ENCODE measurements around the gene SLC16A11.

SLC16A11 gene

GRCh38 chr17:7025245-7025644, 18.6 kb downstream of the SLC16A11 start:
- no peak for DNase-seq (ENCODE audit: low spot score)

DNA sequence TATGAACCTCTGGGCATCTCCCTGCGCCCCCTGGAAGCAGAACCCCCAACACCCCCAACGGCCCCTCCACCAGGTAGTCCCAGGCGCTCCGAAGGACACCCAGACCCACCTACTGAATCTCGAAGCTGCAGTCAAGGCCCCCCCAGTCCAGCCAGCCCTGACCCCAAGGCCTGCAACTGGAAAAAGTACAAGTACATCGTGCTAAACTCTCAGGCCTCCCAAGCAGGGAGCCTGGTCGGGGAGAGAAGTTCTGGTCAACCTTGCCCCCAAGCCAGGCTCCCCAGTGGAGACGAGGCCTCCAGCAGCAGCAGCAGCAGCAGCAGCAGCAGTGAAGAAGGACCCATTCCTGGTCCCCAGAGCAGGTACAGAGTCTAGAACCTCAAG, 19.5 kb downstream of the SLC16A11 start:
- no peak for DNase-seq (ENCODE audit: low spot score)

DNA sequence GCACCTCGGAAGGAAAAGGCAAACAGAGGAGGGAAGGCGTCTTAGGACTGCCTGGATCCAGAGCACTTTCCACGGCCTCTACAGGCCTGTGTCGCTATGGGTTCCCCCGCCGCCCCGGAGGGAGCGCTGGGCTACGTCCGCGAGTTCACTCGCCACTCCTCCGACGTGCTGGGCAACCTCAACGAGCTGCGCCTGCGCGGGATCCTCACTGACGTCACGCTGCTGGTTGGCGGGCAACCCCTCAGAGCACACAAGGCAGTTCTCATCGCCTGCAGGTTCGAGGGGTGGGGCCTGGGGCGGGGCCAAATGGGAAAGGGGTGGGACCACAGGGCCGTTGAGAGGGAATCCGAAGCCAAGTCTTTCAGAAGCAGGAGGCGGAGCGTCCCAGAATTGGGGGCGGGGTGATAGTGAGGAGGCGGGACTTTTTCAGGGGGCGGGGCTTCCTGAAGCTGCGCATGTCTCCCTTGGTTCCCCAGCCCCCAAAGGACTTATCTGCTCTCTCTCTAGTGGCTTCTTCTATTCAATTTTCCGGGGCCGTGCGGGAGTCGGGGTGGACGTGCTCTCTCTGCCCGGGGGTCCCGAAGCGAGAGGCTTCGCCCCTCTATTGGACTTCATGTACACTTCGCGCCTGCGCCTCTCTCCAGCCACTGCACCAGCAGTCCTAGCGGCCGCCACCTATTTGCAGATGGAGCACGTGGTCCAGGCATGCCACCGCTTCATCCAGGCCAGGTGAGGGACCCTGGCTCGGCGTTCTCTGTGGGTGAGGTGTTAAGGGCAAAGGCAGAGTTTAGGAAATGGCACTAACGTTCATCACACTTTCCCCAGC, 20.1 kb downstream of the SLC16A11 start:
- DNase-seq (ENCODE audit: low spot score), result peak; percentile 94

DNA sequence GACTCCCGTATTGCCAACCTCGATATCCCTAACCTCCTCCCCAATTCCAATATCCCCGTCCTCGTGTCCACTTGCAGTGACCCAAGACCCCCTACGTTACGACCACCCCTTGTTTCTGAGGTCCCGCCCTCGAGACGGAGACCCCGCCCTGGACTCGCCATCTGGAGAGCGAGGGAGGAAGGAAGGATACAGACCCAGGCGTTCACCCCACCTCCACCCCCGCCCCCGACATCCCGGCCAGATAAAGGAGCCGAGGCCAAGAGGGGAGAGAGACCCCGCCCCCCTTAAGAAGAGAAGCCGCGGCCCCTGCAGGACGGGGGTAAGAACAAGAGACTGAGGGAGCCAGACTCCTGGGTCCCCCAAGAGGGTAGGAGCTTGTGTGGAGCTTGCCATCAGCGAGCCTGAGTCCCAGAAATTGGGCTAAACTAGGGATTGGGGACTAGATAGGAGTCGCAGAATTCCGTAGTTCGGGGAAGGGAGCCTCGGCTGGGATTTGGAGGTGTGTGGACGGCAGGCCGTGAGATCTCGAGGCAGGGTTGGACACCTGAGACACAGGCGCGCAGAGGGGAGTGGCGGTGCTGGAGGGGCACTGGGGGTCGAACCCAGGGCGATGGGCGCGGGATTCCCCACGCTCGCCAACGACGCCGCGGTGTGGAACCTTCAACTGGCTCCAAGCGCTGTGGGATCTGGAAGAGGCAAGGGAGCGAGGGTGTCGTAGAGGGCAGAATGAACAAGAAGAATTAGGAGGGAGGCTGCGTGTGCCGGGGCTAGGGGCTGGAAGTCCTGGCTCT, 20.9 kb downstream of the SLC16A11 start, which contains the start of gene BCL6B:
BCL6B (plus strand) TSS at position 270 of the 791 bp plus-strand sequence. CDS start 622 bp downstream, outside the sequence.
- DNase-seq (ENCODE audit: low spot score), result no peak

- DNase-seq (ENCODE audit: low spot score), result peak; percentile 93
Measured at GRCh38 chr17:7021993-7022778, 21.7 kb downstream of the SLC16A11 start.

DNA sequence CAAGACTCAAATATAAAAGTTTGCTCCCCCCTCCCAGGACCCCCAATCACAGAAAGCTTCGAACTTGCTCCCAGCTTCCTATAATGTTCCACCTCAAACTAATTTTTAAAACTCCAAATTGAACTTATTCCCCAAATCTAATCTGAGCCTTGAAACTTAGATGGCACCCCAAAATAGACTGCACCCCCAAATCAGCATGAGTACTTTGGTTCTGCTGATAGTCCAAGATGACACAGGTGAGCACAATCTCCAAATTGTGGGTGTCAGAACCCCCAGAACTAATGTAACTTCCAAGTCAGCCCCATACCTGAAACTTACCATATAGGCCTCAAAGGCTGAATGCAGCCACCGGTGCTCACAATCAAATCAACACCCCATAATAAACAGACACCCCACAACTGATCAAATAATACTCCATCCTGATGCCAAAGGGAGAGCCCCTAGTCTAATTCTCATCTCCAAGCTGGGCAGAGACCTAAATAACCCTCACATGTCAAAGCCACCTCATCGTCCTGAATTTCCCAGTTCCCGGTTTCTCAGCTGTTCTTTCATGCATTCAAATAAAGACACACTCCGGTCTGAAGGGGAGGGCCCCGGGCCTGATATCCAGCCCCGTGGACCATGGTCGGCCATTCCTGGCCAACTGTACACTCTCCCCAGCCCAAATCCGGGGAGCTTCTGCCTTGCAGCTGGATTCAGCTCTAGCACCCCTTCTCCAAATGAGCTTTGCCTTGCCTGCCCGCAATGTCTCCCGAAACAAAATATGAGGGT, 22.8 kb downstream of the SLC16A11 start:
- no peak for DNase-seq (ENCODE audit: low spot score)

GRCh38 chr17:7019839-7020519, 23.9 kb downstream of the SLC16A11 start:
- DNase-seq (ENCODE audit: low spot score), result peak; percentile 66

GRCh38 chr17:7019367-7019766, 24.5 kb downstream of the SLC16A11 start:
- no peak for DNase-seq (ENCODE audit: low spot score)

DNA sequence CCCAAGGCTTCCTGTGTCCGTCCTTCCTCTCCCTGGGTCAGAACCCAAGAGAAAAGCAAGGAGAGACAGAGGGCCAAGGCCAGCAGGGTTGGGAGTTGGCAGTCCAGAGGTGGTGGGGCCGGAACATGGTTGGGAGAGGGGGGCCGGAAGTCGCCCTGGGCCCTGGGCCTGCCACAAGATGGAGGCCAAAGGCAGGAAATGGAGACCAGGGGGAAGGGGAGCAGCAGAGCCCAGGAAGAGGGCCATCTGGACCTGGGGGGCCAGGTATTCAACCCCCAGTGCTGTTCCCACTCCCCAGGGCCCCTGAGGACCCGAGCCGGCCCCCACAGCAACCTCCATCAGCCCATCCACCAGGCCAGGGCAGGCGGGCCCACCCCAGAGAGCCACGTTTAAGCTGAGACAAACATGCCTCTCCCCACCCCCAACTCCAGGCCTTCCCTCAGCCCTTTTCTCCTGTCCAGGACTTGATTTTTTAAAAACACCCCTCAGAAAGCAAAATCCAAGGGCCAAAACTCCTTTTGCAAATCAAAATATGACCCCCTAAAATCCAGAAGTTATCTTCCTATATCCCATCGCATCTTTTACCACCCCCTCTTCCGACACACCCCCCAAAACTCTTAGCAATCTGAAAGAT, 25.4 kb downstream of the SLC16A11 start:
- peak; percentile 72 for DNase-seq (ENCODE audit: low spot score)

DNA sequence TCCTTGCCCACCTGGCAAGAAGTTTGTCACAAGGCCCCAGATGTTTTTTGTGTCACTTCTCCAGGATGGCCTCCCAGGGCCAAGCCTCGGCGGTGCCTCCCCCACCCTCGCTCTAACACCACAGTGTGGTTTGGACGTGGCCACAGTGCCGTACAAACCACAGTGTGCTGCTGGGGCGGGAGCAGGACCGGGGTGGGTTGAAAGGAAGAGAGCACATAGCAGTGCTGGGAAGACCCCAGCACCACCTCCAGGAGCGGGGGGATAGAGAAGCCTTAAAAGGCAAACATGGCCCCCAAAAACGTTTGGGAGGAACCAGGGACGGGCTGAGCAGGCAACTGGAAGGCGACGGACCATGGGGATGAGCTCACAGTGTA, 26.1 kb downstream of the SLC16A11 start:
- DNase-seq (ENCODE audit: low spot score), result no peak

DNA sequence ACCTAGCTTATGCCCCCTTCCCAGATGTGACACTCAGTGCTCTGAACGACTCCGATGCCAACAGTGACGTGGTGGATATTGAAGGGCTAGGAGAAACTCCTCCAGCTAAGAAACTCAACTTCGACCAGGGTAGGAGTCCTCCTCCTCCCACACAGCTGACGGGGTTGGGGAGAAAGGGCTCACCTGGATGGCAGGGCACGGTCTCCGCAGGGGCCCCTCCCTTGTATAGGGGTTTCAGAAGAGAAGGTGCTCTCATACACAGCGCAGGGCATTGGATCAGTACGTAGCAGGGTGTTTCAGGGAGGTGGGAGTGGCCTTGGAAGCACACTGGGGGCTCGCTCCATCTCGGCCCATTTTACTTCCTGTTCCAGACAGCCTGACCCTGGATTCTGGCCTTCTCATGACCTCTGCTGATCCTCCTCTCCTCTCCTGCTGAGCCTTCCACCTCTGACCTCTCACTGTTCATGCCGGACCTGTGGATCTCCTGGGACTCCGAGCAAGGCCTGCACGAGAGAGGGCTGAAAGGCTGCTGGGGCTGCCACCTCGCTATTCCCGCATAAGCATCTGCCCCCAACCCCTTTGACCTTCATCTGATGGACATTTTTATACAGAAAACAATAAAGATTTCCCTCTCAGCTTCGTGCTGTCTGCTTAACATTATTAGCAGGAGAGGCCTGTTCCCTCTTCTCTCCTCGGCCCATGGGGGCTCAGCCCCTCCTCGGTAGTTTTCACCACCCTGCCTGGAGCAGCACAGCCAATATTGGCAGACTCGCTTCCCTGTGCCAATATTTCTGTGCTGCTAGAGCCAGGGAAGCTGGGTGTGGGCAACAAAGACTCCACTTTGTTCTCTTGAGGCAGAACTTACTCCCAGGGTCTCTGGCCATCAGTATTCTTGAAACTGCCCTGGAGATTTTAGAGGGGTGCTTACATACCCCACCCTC, 26.7 kb downstream of the SLC16A11 start:
- no peak for DNase-seq (ENCODE audit: low spot score)

GRCh38 chr17:7016418-7016817, 27.5 kb downstream of the SLC16A11 start:
- no peak for DNase-seq (ENCODE audit: low spot score)

GRCh38 chr17:7014995-7015958, 28.6 kb downstream of the SLC16A11 start:
- peak; percentile 57 for DNase-seq (ENCODE audit: low spot score)

DNA sequence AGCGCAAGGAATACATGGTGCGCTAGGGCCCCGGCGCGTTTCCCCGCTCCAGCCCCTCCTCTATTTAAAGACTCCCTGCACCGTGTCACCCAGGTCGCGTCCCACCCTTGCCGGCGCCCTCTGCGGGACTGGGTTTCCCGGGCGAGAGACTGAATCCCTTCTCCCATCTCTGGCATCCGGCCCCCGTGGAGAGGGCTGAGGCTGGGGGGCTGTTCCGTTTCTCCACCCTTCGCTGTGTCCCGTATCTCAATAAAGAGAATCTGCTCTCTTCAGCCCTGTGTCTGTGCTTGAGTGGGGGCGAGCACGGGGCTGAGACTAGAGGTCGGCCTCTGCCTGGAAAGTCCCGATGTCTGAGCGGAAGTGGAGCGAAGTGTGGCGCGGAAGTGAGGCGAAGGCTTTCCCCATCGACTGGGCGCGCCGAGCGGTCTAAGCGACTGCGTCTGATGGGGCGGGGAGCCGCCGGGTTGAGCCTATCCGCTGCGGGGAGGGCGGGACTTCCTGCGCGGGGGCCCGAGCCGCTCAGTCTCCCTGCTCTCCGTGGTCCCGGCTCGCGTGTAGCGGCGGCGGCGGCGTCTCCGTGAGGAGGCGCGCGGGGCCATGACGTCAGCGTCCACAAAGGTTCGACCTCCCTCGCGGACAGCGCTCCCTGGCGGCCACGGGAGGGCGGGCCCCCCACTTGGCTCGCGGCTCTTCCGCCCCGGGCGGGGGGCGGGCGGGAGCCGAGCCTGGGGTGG, 29.5 kb downstream of the SLC16A11 start:
- DNase-seq (ENCODE audit: low spot score), result peak; percentile 96

- no peak for DNase-seq (ENCODE audit: low spot score)
Measured at GRCh38 chr17:7011942-7012254, 32.0 kb downstream of the SLC16A11 start.

DNA sequence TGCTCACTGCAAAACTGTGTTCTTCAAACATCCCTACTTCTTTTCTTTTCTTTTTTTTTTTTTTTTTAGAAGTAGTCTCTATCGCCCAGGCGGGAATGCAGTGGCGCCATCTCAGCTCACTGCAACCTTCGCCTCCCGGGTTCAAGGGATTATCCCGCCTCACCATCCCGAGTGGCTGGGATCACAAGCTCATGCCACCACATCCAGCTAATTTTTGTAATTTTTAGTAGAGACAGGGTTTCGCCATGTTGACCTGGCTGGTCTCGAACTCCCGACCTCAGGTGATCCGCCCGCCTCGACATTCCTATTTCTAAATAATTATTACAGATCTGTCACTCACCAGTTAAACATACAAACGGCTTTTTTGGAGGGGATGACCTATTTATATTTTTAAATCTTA, 32.5 kb downstream of the SLC16A11 start:
- DNase-seq (ENCODE audit: low spot score), result no peak

GRCh38 chr17:7010523-7010922, 33.4 kb downstream of the SLC16A11 start:
- DNase-seq (ENCODE audit: low spot score), result no peak

DNA sequence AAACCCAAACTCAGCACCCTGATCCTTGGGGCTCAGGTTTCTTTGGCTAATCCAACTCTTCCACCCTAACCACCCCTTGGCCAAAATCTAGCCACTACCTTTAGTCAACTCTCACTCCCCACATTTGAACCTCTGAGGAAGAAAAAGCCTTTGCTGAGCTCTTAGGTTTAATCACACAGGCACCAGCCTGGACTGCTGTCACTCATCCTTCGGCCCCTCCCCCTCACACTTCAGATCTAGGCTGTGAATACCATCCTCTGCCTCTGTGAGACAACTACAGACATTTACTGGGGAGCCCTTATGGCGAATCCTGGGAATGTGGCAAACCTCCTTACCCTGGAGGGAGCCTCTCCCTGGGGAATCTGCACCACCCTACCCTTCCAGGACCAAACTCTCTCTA, 36.7 kb downstream of the SLC16A11 start:
- no peak for DNase-seq (ENCODE audit: low spot score)

All from AG20443 (cell line).